IMR-90 (cell line): ENCODE data around the gene BRME1. TPM values are rescaled to one million over a fixed set of nuclear protein-coding genes. Genes with fewer than 3 reads are reported as not detected.

ENCODE experiments used
- ATAC-seq: fragments of 200-7000 bp; cut with Tn5 transposase; 2 replicates; pipeline ENCODE4 v1.9.1; 2020; ENCODE audit warnings: low read depth, mild to moderate bottlenecking, moderate library complexity
- BruUV-seq: library from RNA; stranded (reverse); fragments of 400-500 nt; replicated peaks from 2 replicates; lab custom pipeline; 2021; lab: Mats Ljungman, UMichigan
- CTCF ChIA-PET: fragments of 300-600 bp; formaldehyde crosslinking; extraction: SDS; loops from one replicate; lab custom pipeline; 2021; ENCODE audit warnings: antibody characterized with exemption; lab: Yijun Ruan, JAX
- POLR2A ChIA-PET: fragments of 300-600 bp; sonication (Branson Sonifier 250); formaldehyde crosslinking; loops from one replicate; lab custom pipeline; 2022; ENCODE audit warnings: antibody characterized with exemption; ENCODE audit not compliant: unreplicated experiment; lab: Charles Lee
- DNase-seq: peaks from one replicate; pipeline ENCODE4 v3.0.0; 2013
- H2AFZ ChIP-seq: replicated peaks from 2 replicates; pipeline ENCODE3; 2013; ENCODE audit warnings: low read length, mild to moderate bottlenecking; ENCODE audit not compliant: poor library complexity
- H2AK5ac ChIP-seq: 2 replicates; pipeline ENCODE4 v1.6.1; 2013; ENCODE audit warnings: low read depth, low read length, inconsistent platforms
- H2AK9ac ChIP-seq: replicated peaks from 2 replicates; pipeline ENCODE3; 2013; ENCODE audit warnings: mild to moderate bottlenecking, low read depth, low read length, moderate library complexity; ENCODE audit not compliant: poor library complexity
- H2BK120ac ChIP-seq: 2 replicates; pipeline ENCODE4 v1.6.1; 2013; ENCODE audit warnings: low read depth, low read length, inconsistent platforms
- H2BK15ac ChIP-seq: 3 replicates; pipeline ENCODE4 v1.6.1; 2013; ENCODE audit warnings: low read depth, low read length, inconsistent platforms
- H2BK20ac ChIP-seq: 2 replicates; pipeline ENCODE4 v1.6.1; 2013; ENCODE audit warnings: low read depth, mild to moderate bottlenecking, inconsistent platforms, low read length, moderate library complexity
- H2BK5ac ChIP-seq: 2 replicates; pipeline ENCODE4 v1.6.1; 2013; ENCODE audit warnings: mild to moderate bottlenecking, low read depth, low read length, inconsistent platforms; ENCODE audit not compliant: poor library complexity, severe bottlenecking
- H3K14ac ChIP-seq: replicated peaks from 2 replicates; pipeline ENCODE4 v1.6.1; 2013; ENCODE audit warnings: low read depth, low read length, inconsistent platforms
- H3K18ac ChIP-seq: 2 replicates; pipeline ENCODE4 v1.6.1; 2013; ENCODE audit warnings: low read depth, low read length, control low read depth
- H3K23ac ChIP-seq: 2 replicates; pipeline ENCODE4 v1.6.1; 2013; ENCODE audit warnings: low read depth, low read length, inconsistent platforms
- H3K27ac ChIP-seq: 2 replicates; pipeline ENCODE4 v1.5.1; 2013; ENCODE audit warnings: mild to moderate bottlenecking, control low read depth, low read length; ENCODE audit not compliant: insufficient read depth
- H3K27me3 ChIP-seq: 2 replicates; pipeline ENCODE4 v1.6.1; 2013; ENCODE audit warnings: low read length; ENCODE audit not compliant: control insufficient read depth, insufficient read depth
- H3K36me3 ChIP-seq: 2 replicates; pipeline ENCODE4 v1.6.1; 2013; ENCODE audit warnings: low read length, mixed read lengths; ENCODE audit not compliant: control insufficient read depth, insufficient read depth
- H3K4ac ChIP-seq: 2 replicates; pipeline ENCODE4 v1.6.1; 2013; ENCODE audit warnings: low read depth, low read length, inconsistent platforms
- H3K4me1 ChIP-seq: 2 replicates; pipeline ENCODE4 v1.6.1; 2013; ENCODE audit warnings: low read length, mixed read lengths; ENCODE audit not compliant: control insufficient read depth, insufficient read depth
- H3K4me2 ChIP-seq: 2 replicates; pipeline ENCODE4 v1.6.1; 2013; ENCODE audit warnings: low read depth, mild to moderate bottlenecking, control low read depth, low read length, moderate library complexity
- H3K4me3 ChIP-seq: 2 replicates; pipeline ENCODE4 v1.5.1; 2013; ENCODE audit warnings: low read depth, mild to moderate bottlenecking, control low read depth, low read length, moderate library complexity; ENCODE audit not compliant: insufficient read depth
- H3K56ac ChIP-seq: 2 replicates; pipeline ENCODE4 v1.6.1; 2013; ENCODE audit warnings: low read length, inconsistent platforms; ENCODE audit not compliant: insufficient read depth; ENCODE audit errors: extremely low read depth
- H3K79me1 ChIP-seq, 2 experiments: 2 replicates each; pipeline ENCODE4 v1.6.1; 2013; ENCODE audit warnings: low read length in 2 of 2, inconsistent platforms in 1 of 2, low read depth in 1 of 2
- H3K9ac ChIP-seq: 2 replicates; pipeline ENCODE4 v1.6.1; 2013; ENCODE audit warnings: low read depth, low read length, control low read depth
- H3K9me1 ChIP-seq: 2 replicates; pipeline ENCODE4 v1.6.1; 2013; ENCODE audit warnings: low read length, inconsistent platforms; ENCODE audit not compliant: insufficient read depth
- H3K9me3 ChIP-seq: 2 replicates; pipeline ENCODE4 v1.6.1; 2013; ENCODE audit warnings: low read length; ENCODE audit not compliant: control insufficient read depth, insufficient read depth
- H4K20me1 ChIP-seq: 2 replicates; pipeline ENCODE4 v1.6.1; 2013; ENCODE audit warnings: low read length, inconsistent platforms; ENCODE audit not compliant: insufficient read depth
- H4K5ac ChIP-seq: 2 replicates; pipeline ENCODE4 v1.6.1; 2013; ENCODE audit warnings: mild to moderate bottlenecking, low read depth, low read length, control low read depth
- H4K8ac ChIP-seq, 2 experiments: 2 replicates each; pipeline ENCODE4 v1.6.1; 2013; ENCODE audit warnings: low read depth in 2 of 2, low read length in 2 of 2, control low read depth in 1 of 2, inconsistent platforms in 1 of 2
- H4K91ac ChIP-seq: 2 replicates; pipeline ENCODE4 v1.6.1; 2013; ENCODE audit warnings: low read depth, low read length, inconsistent platforms; ENCODE audit not compliant: insufficient read depth
- CHD1 ChIP-seq: IDR thresholded peaks from 2 replicates; pipeline ENCODE4 v1.6.1; 2012; ENCODE audit warnings: low read depth, low read length, improper control_type of control experiment
- MAFK ChIP-seq: IDR thresholded peaks from 2 replicates; pipeline ENCODE4 v1.6.1; 2012; ENCODE audit warnings: low read depth, low read length, improper control_type of control experiment
- MAZ ChIP-seq: IDR thresholded peaks from 2 replicates; pipeline ENCODE4 v1.6.1; 2012; ENCODE audit warnings: low read depth, mild to moderate bottlenecking, low read length, improper control_type of control experiment, moderate library complexity, borderline replicate concordance
- RCOR1 ChIP-seq: IDR thresholded peaks from 2 replicates; pipeline ENCODE4 v1.6.1; 2012; ENCODE audit warnings: mild to moderate bottlenecking, low read length, improper control_type of control experiment; ENCODE audit not compliant: insufficient replicate concordance
- WGBS, 2 experiments: methylation state at CpG; one replicate each; pipeline versions ENCODE4 v1.1.5 to v1.1.7; 2013; ENCODE audit warnings: missing lambda C conversion rate in 2 of 2; ENCODE audit not compliant: insufficient read length in 1 of 2; ENCODE audit errors: extremely low coverage in 2 of 2; 5-methylcytosine and 5-hydroxymethylcytosine counted together
- dilution Hi-C: fragments of 300-500 bp; cut with HindIII; formaldehyde crosslinking; loops from one replicate; pipeline ENCODE4 v1.14.3; 2018; ENCODE audit warnings: low sequenced_read_pairs; ENCODE audit not compliant: unreplicated experiment
- in situ Hi-C: fragments of 300-500 bp; cut with MboI; formaldehyde crosslinking; loops from 3 replicates; pipeline ENCODE4 v1.14.3; 2019; ENCODE audit warnings: low sequenced_read_pairs, inconsistent platforms, mixed read lengths
- intact Hi-C: fragments of 100-400 bp; cut with micrococcal nuclease; formaldehyde crosslinking; loops from 2 replicates; pipeline ENCODE4 v1.10.0; 2022
- polyA plus RNA-seq, 3 experiments: library from polyadenylated mRNA; depleted of rRNA; stranded (reverse); fragments of >200 nt; gene quantifications; 2 replicates each; pipeline ENCODE4 v1.2.3, GENCODE V29; 2012; ENCODE audit warnings: low replicate concordance in 1 of 3
- total RNA-seq: library from RNA; depleted of rRNA; stranded (reverse); fragments of >200 nt; gene quantifications from 2 replicates; pipeline ENCODE4 v1.2.3, GENCODE V29; 2012
- TF ChIP-seq, protein P1 (sequence below): conservative IDR thresholded peaks from 2 replicates; pipeline ENCODE4 v1.5.1; 2012; ENCODE audit warnings: mild to moderate bottlenecking, low read depth, low read length, improper control_type of control experiment

The BRME1 gene
- total and polyA plus RNA-seq, 2 of the 4 experiments (the other 2 are of a cell fraction) = 0.18 to 0.38 TPM

DNA sequence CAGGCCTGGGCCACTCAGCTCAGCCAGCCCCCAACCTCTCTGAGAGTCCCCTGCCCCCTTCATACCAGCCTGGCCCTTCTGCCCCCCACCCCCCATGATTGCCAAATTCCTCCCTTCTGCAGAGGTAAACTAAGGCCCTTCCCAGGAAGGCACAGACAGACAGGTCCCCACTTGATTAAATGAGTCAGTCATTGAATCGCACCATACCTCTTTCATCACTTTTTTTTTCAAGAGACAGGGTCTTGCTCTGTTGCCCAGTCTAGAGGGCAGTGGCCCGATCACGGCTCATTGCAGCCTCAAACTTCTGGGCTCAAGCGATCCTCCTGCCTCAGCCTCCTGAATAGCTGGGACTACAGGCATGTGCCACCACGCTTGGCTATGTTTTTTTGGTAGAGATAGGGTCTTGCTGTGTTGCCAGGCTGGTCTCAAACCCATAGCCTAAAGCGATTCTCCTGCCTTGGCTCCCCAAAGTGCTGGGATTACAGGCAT is 26.3 kb upstream of the BRME1 start:
- Histone ChIP-seq H3K18ac (no peak overlapping the region), H3K4me1 (peaks cover 2% of the 10 kb centered on the region; the same call in 1 of the 2 replicates), H2AK5ac (no peak overlapping the region), H3K9ac (no peak overlapping the region), H3K27me3 (no peaks in the 10 kb centered on the region), H2AK9ac (no peak overlapping the region), H3K56ac (no peak overlapping the region), H2BK5ac (no peak overlapping the region), H4K5ac (no peak overlapping the region), H3K14ac (no peak overlapping the region), H3K4me3 (no peak overlapping the region), H3K23ac (no peak overlapping the region), H3K9me1 (peaks cover 5% of the 10 kb centered on the region), H2AFZ (no peak overlapping the region), H3K27ac (no peak overlapping the region), H3K9me3 (no peaks in the 10 kb centered on the region), H2BK15ac (no peak overlapping the region), H3K4me2 (no peak overlapping the region), H3K79me1 (0 out of 4 replicates have a peak, but pooled peaks cover 0 to under 1% of the 10 kb centered on the region in 2 experiments), H4K91ac (no peak overlapping the region), H4K8ac (no peak overlapping the region), H2BK20ac (no peak overlapping the region), H3K36me3 (peaks cover 29% of the 10 kb centered on the region), H2BK120ac (no peak overlapping the region), H4K20me1 (no peaks in the 10 kb centered on the region), H3K4ac (no peak overlapping the region)
- CTCF ChIA-PET = no interaction called here
- in situ Hi-C loops (no loop called here), intact Hi-C loops (no loop called here), dilution Hi-C loops (no loop called here)
- ATAC-seq = no peak
- 68% methylated on average over 2 of the region's 6 CpGs; no CpG with 5 or more reads in 1 of the 2 experiments for WGBS, 2 experiments
- TF ChIP-seq MAZ (no peak), CHD1 (no peak), RCOR1 (no peak), MAFK (no peak)
- TF ChIP-seq, protein P1, sequence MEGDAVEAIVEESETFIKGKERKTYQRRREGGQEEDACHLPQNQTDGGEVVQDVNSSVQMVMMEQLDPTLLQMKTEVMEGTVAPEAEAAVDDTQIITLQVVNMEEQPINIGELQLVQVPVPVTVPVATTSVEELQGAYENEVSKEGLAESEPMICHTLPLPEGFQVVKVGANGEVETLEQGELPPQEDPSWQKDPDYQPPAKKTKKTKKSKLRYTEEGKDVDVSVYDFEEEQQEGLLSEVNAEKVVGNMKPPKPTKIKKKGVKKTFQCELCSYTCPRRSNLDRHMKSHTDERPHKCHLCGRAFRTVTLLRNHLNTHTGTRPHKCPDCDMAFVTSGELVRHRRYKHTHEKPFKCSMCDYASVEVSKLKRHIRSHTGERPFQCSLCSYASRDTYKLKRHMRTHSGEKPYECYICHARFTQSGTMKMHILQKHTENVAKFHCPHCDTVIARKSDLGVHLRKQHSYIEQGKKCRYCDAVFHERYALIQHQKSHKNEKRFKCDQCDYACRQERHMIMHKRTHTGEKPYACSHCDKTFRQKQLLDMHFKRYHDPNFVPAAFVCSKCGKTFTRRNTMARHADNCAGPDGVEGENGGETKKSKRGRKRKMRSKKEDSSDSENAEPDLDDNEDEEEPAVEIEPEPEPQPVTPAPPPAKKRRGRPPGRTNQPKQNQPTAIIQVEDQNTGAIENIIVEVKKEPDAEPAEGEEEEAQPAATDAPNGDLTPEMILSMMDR = no peak
- no peak for DNase-seq
- no TSS peak for BruUV-seq
- POLR2A ChIA-PET = no interaction called here
